Caco-2 (cell line): ENCODE results near the gene TMEM115. TPM values are rescaled to one million over a fixed set of nuclear protein-coding genes. Genes with fewer than 3 reads are reported as not detected.

Experiments
- Bru-seq: library from RNA; stranded (reverse); fragments of 400-500 nt; gene quantifications from one replicate; lab custom pipeline; 2021; lab: Mats Ljungman, UMichigan
- BruChase-seq, 2 experiments: library from RNA; stranded (reverse); fragments of 400-500 nt; gene quantifications; one replicate each; lab custom pipeline; 2021; lab: Mats Ljungman, UMichigan
- BruUV-seq: library from RNA; stranded (reverse); fragments of 400-500 nt; replicated peaks from 2 replicates; lab custom pipeline; 2021; lab: Mats Ljungman, UMichigan
- CTCF ChIA-PET: fragments of 300-600 bp; sonication (Branson Sonifier 250); formaldehyde crosslinking; loops from one replicate; lab custom pipeline; 2022; ENCODE audit warnings: antibody characterized with exemption; lab: Charles Lee
- POLR2A ChIA-PET: fragments of 300-600 bp; sonication (Branson Sonifier 250); formaldehyde crosslinking; loops from one replicate; lab custom pipeline; 2022; ENCODE audit warnings: antibody characterized with exemption; lab: Charles Lee
- DNase-seq, 2 experiments: peaks; one replicate each; pipeline versions ENCODE4 v3.0.0 to v3.0.0-alpha.2; 2020 to 2022
- H3K27me3 ChIP-seq: replicated peaks from 2 replicates; pipeline ENCODE4 v1.6.0; 2011; ENCODE audit warnings: low read length; ENCODE audit not compliant: control insufficient read depth, insufficient read depth
- H3K36me3 ChIP-seq: 2 replicates; pipeline ENCODE4 v1.5.1; 2011; ENCODE audit warnings: low read length; ENCODE audit not compliant: control insufficient read depth, insufficient read depth
- H3K4me1 ChIP-seq: fragments of 250-450 bp; sonication (Bioruptor Pico); 2 replicates; pipeline ENCODE4 v1.5.1; 2020; ENCODE audit warnings: mild to moderate bottlenecking
- H3K4me3 ChIP-seq: 2 replicates; pipeline ENCODE4 v1.5.1; 2011; ENCODE audit warnings: low read depth, mild to moderate bottlenecking, control low read depth, low read length
- H3K9me3 ChIP-seq: fragments of 250-450 bp; sonication (Bioruptor Pico); 2 replicates; pipeline ENCODE4 v1.5.1; 2020; ENCODE audit warnings: mild to moderate bottlenecking, moderate library complexity
- H3K27ac Mint-ChIP-seq: one replicate; pipeline ENCODE4 v1.8.0; 2022; ENCODE audit warnings: mixed read lengths; ENCODE audit not compliant: unreplicated experiment
- H3K27me3 Mint-ChIP-seq: one replicate; pipeline ENCODE4 v1.8.0; 2022; ENCODE audit warnings: mixed read lengths; ENCODE audit not compliant: insufficient read depth, unreplicated experiment
- H3K36me3 Mint-ChIP-seq: one replicate; pipeline ENCODE4 v1.8.0; 2022; ENCODE audit warnings: mild to moderate bottlenecking, mixed read lengths; ENCODE audit not compliant: insufficient read depth, unreplicated experiment
- H3K4me1 Mint-ChIP-seq: one replicate; pipeline ENCODE4 v1.8.0; 2022; ENCODE audit warnings: low read depth, mixed read lengths; ENCODE audit not compliant: unreplicated experiment
- H3K4me3 Mint-ChIP-seq: one replicate; pipeline ENCODE4 v1.8.0; 2022; ENCODE audit warnings: mild to moderate bottlenecking, moderate library complexity, mixed read lengths; ENCODE audit not compliant: unreplicated experiment
- H3K9me3 Mint-ChIP-seq: one replicate; pipeline ENCODE4 v1.8.0; 2022; ENCODE audit warnings: mixed read lengths; ENCODE audit not compliant: unreplicated experiment
- intact Hi-C: fragments of 100-400 bp; cut with micrococcal nuclease; formaldehyde crosslinking; loops from one replicate; pipeline ENCODE4 v1.10.0; 2022; ENCODE audit not compliant: unreplicated experiment
- long read RNA-seq: library from polyadenylated mRNA; stranded (forward); transcript quantifications from one replicate; pipeline ENCODE4 v2.0.0, GENCODE V29; 2022
- total RNA-seq: library from RNA; stranded (reverse); gene quantifications from 2 replicates; pipeline ENCODE4 v1.2.3, GENCODE V29; 2022
- TF ChIP-seq, protein P1 (sequence below), 2 experiments: fragments of 200-600 bp in 1 of 2; IDR thresholded peaks; 1 replicate in 1 of 2; 2 replicates in 1 of 2; pipeline versions ENCODE4 v1.5.1 to v1.8.0; 2011 to 2022; ENCODE audit warnings: antibody characterized with exemption in 1 of 2, control low read depth in 1 of 2, inconsistent platforms in 1 of 2, low read depth in 1 of 2, low read length in 1 of 2, mild to moderate bottlenecking in 1 of 2, moderate library complexity in 1 of 2; ENCODE audit not compliant: insufficient read depth in 1 of 2, severe bottlenecking in 1 of 2, unreplicated experiment in 1 of 2

TMEM115 gene, protein sequence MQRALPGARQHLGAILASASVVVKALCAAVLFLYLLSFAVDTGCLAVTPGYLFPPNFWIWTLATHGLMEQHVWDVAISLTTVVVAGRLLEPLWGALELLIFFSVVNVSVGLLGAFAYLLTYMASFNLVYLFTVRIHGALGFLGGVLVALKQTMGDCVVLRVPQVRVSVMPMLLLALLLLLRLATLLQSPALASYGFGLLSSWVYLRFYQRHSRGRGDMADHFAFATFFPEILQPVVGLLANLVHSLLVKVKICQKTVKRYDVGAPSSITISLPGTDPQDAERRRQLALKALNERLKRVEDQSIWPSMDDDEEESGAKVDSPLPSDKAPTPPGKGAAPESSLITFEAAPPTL
- total RNA-seq (23.9 TPM in 2 replicates), Bru-seq, nascent RNA (percentile 66 among the genes with signal in this experiment), BruChase-seq, experiment 1, labeled RNA remaining after a 2-hour chase (percentile 77 among the genes with signal in this experiment), BruChase-seq, experiment 2, labeled RNA remaining after a 6-hour chase (percentile 67 among the genes with signal in this experiment)
- long read RNA-seq, transcript TMEM115-201 (2 exons, 2,197 nt) = major isoform, 60 of 61 reads
- long read RNA-seq, partial matches to known transcripts = 0 of 61 reads
- long read RNA-seq, other reads (novel, unspliced or antisense) = 1 of 61 reads

DNA sequence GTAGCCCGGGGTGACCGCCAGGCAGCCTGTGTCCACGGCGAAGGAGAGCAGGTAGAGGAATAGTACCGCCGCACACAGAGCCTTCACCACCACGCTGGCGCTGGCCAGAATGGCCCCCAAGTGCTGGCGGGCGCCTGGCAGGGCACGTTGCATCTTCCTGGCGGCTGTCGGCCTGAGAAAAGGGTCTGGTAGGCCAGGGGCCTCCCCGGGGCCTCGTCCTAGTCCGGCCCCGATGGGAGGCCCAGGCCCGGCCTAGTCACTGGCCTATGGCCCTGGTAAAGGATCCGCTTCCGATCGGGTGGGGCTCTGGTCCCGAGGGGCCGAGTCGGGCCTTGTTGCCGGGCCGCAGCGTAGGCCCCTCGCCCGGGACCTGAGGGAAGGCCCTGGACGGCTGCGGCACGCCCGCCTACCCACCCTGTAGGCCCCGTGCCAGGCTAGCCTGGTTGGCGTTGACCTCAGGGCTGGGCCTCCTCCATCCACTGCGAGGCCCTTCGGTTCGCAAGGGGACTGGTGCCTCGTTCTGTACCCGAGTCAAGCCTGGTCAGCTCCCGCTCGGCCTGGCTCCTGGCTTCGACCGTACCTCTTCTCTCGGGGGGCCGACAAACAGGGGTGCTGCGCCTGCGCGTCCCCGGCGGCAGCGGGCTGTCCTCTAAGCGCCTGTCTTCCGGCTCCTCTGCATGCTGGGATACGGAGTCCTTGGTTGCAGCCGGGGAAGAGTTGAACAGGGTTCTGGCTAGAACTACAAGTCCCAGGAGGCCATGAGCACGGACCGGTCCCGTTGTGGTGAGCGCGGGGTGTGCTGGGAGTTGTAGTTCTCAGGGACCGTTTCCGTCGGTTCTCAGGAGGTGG, at the start of gene TMEM115:
Gene TMEM115, minus strand, starts transcription at position 611 of the 849 bp plus-strand sequence. Its CDS starts 458 bp downstream, at position 153.
- DNase-seq = peak; percentile 94 to 97
- POLR2A ChIA-PET = interaction anchor here (0.6 kb wide), 1 partner anchor 22 kb away, joined by 5 read pairs; no protein-coding TSS in a partner anchor
- Mint-ChIP-seq H3K4me3 (peak within 1 kb of the TSS; percentile 92), H3K4me1 (peaks cover 4% of the 10 kb centered on the region), H3K27me3 (no peaks in the 10 kb centered on the region), H3K27ac (peak within 1 kb of the TSS; percentile 86), H3K36me3 (peaks cover 28% of the 10 kb centered on the region), H3K9me3 (no peaks in the 10 kb centered on the region)
- no peaks in the 10 kb centered on the region for H3K9me3 ChIP-seq
- no peaks in the 10 kb centered on the region for H3K27me3 ChIP-seq
- intact Hi-C loops = loop anchor here (1.0 kb wide), 1 partner anchor 8 kb away; no protein-coding TSS in a partner anchor
- BruUV-seq = no TSS peak
- CTCF ChIA-PET = no interaction called here
- TF ChIP-seq, protein P1, sequence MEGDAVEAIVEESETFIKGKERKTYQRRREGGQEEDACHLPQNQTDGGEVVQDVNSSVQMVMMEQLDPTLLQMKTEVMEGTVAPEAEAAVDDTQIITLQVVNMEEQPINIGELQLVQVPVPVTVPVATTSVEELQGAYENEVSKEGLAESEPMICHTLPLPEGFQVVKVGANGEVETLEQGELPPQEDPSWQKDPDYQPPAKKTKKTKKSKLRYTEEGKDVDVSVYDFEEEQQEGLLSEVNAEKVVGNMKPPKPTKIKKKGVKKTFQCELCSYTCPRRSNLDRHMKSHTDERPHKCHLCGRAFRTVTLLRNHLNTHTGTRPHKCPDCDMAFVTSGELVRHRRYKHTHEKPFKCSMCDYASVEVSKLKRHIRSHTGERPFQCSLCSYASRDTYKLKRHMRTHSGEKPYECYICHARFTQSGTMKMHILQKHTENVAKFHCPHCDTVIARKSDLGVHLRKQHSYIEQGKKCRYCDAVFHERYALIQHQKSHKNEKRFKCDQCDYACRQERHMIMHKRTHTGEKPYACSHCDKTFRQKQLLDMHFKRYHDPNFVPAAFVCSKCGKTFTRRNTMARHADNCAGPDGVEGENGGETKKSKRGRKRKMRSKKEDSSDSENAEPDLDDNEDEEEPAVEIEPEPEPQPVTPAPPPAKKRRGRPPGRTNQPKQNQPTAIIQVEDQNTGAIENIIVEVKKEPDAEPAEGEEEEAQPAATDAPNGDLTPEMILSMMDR (IDR thresholded peaks at IDR 0.05; ENCODE audit: insufficient read depth in 1 of 2, low read depth in 1 of 2, low read length in 1 of 2, severe bottlenecking in 1 of 2, unreplicated experiment in 1 of 2) = no peak
- H3K36me3 ChIP-seq = peaks cover 1% of the 10 kb centered on the region; the same call in 1 of the 2 replicates
- H3K4me3 ChIP-seq = peak within 1 kb of the TSS; percentile 61
- peaks cover 25% of the 10 kb centered on the region for H3K4me1 ChIP-seq

DNA sequence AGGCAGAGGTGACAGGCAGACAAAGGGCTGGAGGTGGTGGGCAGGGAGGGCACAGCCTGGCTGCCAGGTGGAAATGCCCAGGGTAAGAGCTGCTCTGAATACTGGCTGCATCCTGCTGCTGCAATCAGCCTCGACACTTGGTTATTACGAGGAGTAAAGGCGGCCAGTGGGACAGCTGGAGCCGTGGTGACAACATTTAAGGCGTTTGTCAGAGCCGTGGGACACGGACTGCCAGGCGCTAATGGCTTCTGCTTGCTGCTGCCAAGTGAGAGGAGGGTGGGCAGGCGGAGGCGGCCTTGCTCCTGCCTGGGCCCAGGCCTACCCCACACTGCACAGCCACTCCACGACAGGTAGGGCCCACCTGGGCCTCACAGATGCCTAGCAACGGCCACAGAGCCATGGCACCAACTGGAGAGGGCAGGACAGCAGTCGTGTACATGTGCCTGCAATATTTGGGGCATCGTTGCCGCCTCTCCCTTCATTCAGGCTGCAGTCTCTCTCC, 49.2 kb upstream of the TMEM115 start:
- no peaks in the 10 kb centered on the region for H3K27me3 ChIP-seq
- H3K36me3 ChIP-seq = no peaks in the 10 kb centered on the region
- POLR2A ChIA-PET = no interaction called here
- H3K4me1 ChIP-seq = no peaks in the 10 kb centered on the region
- no peaks in the 10 kb centered on the region for H3K9me3 Mint-ChIP-seq
- H3K27me3 Mint-ChIP-seq = peaks cover 9% of the 10 kb centered on the region
- CTCF ChIA-PET = no interaction called here
- H3K36me3 Mint-ChIP-seq = no peaks in the 10 kb centered on the region
- no peak overlapping the region for H3K4me3 Mint-ChIP-seq
- intact Hi-C loops = no loop called here
- H3K27ac Mint-ChIP-seq = no peak overlapping the region
- TF ChIP-seq, protein P1 (IDR thresholded peaks at IDR 0.05; ENCODE audit: insufficient read depth in 1 of 2, low read depth in 1 of 2, low read length in 1 of 2, severe bottlenecking in 1 of 2, unreplicated experiment in 1 of 2) = no peak
- H3K4me3 ChIP-seq = no peak overlapping the region
- DNase-seq = no peak
- H3K4me1 Mint-ChIP-seq = no peaks in the 10 kb centered on the region
- BruUV-seq = no TSS peak
- H3K9me3 ChIP-seq = no peaks in the 10 kb centered on the region
